T-helper 22 cell (primary cell): ENCODE measurements around the gene PGF.

ENCODE experiments used
- DNase-seq: peaks from one replicate; pipeline ENCODE4 v3.0.0-alpha.2; 2020; ENCODE audit warnings: low read depth

Gene PGF

GRCh38 chr14:74956280-74957072, 1.1 kb upstream of the PGF start:
- no peak for DNase-seq

- no peak for DNase-seq
Measured at GRCh38 chr14:74956027-74956279, 556 bp upstream of the PGF start.

GRCh38 chr14:74954947-74955228, 509 bp downstream of the PGF start:
- DNase-seq: no peak

- no peak for DNase-seq
Measured at GRCh38 chr14:74954232-74954946, 1.0 kb downstream of the PGF start.

- no peak for DNase-seq
Measured at GRCh38 chr14:74953686-74954085, 1.7 kb downstream of the PGF start.

GRCh38 chr14:74952697-74953484, 2.5 kb downstream of the PGF start:
- no peak for DNase-seq

GRCh38 chr14:74952180-74952665, 3.2 kb downstream of the PGF start:
- DNase-seq: no peak

GRCh38 chr14:74951443-74952179, 3.8 kb downstream of the PGF start:
- no peak for DNase-seq

GRCh38 chr14:74950795-74951442, 4.5 kb downstream of the PGF start:
- DNase-seq: no peak

- no peak for DNase-seq
Measured at GRCh38 chr14:74949859-74950573, 5.4 kb downstream of the PGF start.

- no peak for DNase-seq
Measured at GRCh38 chr14:74949191-74949601, 6.2 kb downstream of the PGF start.

GRCh38 chr14:74948228-74949175, 6.9 kb downstream of the PGF start:
- DNase-seq: no peak

- DNase-seq: no peak
Measured at GRCh38 chr14:74947353-74948227, 7.8 kb downstream of the PGF start.

GRCh38 chr14:74946659-74947281, 8.6 kb downstream of the PGF start:
- no peak for DNase-seq

GRCh38 chr14:74945852-74946658, 9.3 kb downstream of the PGF start:
- DNase-seq: peak; percentile 31

GRCh38 chr14:74945261-74945851, 10.0 kb downstream of the PGF start:
- DNase-seq: no peak

- no peak for DNase-seq
Measured at GRCh38 chr14:74942608-74943007, 12.8 kb downstream of the PGF start.
